ENCODE results near the gene NFYC. TPM values are rescaled to one million over a fixed set of nuclear protein-coding genes. Genes with fewer than 3 reads are reported as not detected.

NFYC gene
- total RNA-seq, 1 experiment from 2014 or later: 25.4 TPM

DNA sequence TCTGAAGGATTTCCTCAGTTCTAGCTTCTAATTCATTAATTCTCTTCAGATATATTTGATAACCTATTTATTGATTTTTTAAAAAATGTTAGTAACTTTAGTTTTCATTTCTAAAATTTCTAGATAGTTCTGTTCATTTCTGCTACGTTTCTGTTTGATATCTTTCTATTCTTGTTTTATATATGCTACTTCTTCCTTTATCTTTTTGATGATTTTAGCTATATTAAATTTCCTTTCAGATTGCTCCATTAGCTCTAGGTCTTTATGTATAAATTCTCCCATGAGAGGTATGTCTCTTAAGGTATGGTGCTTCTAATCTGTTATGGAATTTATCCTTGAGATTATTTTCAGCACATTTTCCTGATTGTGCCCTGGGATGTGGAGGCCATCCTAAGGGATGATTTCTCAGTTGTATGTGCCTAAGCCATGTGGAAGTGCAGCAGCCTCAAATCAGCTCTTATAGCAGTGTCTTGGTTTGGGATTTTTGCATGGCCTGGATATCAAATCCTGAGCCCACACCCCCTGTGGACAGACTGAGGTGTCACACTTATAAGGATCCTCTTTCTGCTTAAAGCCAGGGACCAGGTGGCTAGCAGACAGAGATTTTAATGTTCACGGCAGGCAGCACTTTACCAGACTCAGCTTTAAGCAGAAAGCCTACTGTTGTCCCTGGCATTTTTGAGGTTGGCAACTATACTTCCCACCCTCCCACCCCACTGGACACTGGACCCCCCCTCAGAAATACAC, 85.9 kb downstream of the NFYC start:
- no peak for DNase-seq (ENCODE audit: extremely low read depth, low read depth)

DNA sequence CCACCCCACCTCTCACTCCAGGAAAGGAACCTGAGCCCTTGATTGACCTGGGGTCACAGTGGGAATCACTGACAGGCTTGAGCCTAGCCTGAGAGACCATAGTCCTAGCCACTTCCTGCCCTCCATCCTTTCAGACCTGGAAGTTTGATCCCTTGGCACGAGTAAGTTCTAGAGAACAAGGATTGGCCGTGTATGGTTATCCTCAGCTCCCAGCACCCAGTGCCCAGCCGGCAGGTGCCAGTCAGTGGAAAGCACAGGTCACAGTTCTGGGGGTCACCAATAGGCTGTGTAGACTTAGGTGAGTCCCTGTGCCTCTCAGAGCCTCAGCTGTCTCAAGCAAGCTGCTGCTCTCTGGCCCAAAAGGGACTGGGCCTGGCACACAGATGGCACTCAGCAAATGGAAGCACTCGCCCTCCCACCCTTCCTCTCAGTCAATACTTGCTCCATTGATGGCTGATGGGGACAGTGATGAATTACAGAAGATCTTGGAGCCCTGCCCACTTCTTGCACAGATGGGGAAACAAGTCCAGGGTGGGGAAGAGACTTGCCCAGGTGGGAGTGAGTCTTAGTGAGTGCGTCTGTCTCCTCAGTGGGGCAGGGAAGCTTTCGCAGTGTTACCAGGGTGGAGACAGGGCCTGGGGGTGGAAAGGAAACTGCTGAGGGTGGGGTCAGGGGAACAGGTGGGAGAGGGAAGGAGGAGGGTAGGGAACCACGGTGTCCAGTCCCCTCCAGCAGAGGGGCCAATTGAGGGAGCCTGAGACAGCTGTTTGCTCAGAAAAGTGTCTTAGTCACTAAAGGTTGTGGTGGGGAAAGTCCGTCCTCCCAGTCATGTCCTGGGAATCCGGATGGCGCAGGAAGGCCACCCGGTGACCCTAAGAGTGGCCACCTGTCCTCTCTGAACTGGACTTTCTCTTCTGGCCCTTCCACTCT, 89.4 kb downstream of the NFYC start:
- DNase-seq (ENCODE audit: extremely low read depth, low read depth): no peak

DNA sequence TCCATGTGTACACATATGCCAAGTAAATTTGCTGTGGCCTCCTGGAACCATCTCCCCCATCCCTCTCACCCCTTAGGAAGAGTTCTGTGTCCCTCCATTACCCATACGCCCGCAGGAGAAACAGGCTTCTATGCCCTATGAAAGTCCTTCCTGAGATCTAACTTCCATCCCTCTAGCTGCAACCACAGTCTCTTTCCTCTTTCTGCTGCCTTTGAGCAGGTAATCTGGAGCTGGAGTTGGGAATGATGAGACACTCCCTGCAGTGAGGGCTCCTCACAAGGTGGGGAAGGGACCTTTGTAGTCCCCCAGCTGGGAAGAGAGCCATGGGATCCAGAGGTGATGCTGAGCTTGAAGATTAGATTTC, 90.1 kb downstream of the NFYC start:
- DNase-seq (ENCODE audit: extremely low read depth, low read depth): no peak

DNA sequence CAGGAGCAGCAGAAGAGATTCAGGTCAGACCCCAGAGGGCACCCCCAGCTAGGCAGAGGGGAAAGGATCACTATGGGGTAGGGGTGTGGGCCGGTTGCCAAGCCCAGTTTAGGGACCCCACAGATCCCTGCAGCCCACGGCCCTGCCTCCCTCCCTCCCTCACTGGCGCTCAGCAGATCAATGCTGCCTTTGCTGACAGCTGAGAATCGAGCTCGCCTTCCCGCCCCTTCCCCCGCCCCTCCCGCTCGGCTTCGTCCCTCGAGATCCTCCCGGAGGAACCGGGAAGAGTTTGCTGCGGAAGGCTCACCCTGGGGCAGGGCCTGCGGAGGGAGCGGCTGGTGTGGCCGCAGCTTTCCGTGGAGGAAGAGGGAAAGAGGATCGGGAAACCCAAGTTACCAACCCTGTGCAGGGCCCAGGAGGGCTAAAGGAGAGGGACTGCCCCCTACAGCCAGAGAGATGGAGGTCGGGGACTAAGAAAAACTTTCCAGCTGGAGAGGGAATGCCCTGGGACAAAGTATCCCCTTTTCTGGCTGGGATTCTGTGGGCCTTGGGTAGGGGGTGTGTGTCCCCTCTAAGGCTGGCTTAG, 91.0 kb downstream of the NFYC start:
- no peak for DNase-seq (ENCODE audit: extremely low read depth, low read depth)

DNA sequence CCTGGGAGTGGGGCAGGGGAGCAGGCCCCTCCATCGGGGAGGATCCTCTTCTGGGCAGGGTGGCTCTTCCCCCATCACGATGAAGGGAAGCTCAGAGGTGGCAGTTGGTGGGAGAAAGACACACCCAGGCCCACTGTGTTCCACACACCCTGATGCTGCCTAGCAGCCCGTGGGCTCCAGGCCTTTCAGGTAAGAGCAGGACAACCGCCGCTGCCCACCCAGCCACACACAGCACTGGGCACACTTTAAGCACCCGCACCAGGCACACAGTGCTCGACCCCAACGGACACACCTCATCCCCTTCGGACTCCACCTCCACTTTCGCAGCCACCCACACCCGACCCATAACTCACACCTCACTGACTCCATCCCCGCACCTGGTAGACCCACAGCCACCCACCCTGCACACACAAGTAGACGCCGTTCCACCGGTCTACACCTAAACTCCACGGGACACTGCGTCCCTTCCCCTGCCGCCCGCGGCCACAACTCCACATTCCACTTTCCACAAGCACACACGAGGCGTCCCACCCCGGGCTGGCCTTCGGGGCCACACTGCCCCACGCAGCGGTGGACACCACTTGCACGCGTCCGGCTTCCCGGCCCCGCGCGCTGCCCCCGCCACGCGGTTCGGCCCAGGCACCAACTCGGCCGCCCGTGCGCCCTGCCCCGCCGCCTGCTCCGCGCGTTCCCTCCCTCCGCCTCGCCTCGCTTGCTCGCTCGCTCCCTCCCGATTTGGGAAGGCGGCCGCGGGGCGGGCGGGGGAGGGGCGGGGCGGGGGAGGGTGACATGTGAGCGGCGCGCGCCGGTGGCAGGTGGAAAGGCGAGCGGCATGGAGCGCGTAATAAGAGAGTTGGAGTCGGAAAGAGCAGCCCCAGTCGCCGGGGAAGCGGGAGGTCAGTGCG, 91.7 kb downstream of the NFYC start, which contains the start of gene KCNQ4:
Gene KCNQ4, plus strand, starts transcription at position 787 of the 905 bp plus-strand sequence. CDS start 307 bp downstream, outside the sequence.
- DNase-seq (ENCODE audit: extremely low read depth, low read depth): no peak

DNA sequence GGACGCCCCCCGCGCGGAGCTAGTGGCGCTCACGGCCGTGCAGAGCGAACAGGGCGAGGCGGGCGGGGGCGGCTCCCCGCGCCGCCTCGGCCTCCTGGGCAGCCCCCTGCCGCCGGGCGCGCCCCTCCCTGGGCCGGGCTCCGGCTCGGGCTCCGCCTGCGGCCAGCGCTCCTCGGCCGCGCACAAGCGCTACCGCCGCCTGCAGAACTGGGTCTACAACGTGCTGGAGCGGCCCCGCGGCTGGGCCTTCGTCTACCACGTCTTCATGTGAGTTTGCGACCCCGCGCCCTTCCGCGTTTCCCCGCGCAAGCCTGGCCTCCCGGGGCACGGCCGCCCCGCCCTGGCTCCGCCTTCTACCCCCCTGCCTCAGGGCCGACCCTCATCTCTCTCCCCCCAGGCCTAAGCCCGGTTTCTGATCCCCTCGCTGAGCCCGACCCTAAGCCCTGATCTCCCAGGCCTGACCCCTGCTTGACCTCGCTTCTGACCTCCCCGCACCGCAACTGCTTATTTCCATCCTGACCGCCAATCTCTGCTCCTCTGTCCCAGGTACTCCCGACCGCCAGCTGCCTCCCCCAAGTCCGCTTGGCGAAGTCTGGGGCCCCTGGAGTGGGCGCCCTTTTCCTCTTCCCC, 92.8 kb downstream of the NFYC start:
- DNase-seq (ENCODE audit: extremely low read depth, low read depth): no peak

DNA sequence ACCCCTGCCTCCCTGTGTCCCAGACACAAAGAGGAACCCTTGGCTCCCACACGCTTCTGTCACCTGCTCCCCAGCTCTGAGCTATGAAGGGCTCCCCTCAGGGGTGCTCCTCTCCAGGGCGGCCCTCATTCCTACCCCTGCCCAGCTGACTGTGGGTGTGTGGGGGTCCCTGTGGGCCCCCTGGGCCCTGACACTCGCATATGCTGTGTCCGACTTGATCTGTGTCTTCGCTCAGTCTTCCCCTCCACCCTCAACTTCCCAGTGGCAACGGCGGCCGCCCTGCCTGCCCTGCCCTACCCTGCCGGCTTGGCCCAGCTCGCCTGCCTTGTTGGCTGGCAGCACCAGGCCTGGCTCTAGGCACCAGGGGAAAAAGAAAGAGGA, 93.3 kb downstream of the NFYC start:
- DNase-seq (ENCODE audit: extremely low read depth, low read depth): no peak

DNA sequence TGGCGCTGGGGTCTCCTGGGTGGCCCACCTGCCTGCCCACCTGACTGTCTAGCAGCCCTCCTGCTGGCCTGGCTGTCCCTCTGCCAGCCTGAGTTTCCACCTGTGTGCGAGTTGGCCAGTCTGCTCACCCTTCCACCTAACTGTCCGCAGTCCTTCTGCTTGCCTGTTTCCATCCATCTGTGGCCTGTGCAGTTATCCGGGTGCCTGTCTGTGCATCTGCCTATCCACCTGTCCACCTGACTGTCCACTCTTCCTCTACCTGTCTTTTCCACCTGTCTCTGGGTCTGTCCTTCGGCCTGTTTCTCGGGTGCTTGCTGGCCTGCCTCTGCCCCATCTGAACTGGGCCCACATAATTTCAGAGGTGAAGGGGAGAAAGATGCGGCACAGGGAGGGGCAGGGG, 93.9 kb downstream of the NFYC start:
- no peak for DNase-seq (ENCODE audit: extremely low read depth, low read depth)

DNA sequence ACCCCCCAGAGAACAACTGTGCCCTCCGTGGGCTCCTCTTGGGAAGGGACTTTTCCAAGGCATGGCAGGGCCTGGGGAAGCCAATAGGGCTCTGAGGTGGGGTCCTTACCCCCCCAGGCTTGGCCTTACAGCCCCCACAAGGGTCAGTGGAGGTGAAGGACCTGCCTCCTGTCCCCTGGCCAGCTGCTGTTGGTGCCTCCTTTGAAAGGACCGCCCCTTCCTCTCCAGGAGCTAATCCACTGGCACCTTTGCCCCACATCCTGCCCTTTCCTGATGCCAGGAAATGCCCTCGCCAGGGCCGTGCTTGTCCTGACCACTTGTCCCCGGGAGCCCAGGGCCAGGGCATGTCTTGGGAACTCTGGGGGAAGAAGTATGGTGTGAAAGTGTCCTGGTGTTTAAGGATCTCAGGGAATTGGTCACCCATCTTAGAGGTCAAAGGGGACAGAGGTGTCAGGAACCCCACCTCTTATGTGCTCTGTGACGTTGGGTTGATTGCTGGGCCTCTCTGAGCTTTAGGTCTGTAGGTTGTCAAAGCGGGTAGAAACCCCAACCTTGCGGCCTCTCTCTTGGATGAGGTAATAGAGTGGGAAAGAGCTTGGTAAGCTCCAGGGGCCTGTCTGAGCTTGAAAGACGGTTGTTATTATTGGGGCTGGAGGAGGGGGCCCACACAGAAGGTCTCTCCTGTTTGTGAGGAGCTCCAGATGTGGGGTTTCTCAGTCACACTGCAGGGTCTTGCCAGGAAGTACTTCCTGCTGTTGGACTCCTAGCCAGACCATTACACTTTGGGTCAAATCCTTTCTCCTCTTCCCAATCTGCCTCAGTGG, 94.9 kb downstream of the NFYC start:
- no peak for DNase-seq (ENCODE audit: extremely low read depth, low read depth)

DNA sequence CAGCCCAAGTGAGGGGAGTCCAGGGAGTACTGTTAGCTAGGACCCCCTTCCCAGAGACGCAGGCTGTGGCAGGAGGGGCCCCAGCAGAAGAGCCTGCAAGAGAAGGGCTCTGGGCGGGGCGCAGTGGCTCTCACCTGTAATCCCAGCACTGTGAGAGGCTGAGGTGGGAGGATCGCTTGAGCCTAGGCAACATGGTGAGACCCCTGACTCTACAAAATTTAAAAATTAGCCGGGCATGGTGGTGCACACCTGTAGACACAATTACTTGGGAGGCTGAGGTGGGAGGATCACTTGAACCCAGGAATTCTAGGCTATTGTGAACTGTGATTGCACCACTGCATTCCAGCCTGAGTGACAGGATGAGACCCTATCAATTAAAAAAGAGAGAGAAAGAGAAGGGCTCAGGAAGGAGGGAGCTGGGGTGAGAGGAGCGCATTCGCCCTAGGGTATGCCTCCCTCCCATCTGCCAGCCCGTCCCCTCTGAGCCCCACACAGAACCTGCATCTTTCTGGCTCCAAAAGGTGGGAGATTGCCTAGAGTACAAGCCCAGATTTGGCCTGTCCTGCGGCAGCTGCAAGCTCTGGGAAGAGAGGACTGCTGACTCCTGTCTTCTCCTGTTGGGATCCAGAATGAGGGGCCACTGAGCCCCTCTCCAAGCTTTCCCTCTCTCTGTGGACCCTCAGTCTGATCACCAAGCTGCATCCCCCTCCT, 95.6 kb downstream of the NFYC start:
- DNase-seq (ENCODE audit: extremely low read depth, low read depth): no peak

DNA sequence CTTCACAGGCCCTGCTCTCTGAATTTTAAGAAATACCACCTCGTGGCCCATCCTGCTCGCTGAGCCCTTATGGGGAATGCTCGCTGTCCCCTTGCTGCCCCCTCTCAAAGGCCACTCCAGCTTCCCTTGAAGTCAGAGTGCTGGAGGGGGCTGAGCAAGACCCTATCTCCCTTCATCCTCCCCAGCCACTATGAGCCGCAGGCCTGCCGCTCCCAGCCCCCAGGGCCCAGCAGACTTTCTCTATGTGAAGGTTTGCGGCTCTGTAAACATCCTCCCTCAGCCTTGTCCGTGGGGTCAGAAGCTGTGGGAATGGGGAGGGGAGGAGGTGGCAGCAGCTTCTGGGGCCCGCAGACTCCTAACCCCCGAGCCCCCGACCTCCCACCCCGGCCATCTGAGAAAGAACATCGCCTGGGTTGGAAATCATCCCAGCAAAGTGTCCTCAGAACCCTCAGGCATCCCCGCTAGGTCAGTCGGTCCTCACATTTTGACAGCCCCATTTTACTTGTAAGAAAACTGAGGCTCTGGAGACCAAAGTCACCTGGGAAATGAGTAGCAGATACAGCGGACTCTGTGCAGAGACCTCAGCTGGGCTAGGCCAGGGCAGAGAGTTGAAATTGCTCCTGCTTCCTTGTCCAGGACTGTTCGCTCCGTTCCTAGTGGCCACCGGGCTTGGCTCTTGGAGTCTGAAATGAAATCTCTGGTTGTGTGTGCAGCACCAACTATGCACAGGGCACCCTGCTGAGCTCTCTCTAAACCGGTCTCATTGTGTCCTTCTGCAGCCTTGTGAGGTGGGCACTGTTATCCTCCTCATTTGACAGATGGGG, 96.4 kb downstream of the NFYC start:
- DNase-seq (ENCODE audit: extremely low read depth, low read depth): no peak

DNA sequence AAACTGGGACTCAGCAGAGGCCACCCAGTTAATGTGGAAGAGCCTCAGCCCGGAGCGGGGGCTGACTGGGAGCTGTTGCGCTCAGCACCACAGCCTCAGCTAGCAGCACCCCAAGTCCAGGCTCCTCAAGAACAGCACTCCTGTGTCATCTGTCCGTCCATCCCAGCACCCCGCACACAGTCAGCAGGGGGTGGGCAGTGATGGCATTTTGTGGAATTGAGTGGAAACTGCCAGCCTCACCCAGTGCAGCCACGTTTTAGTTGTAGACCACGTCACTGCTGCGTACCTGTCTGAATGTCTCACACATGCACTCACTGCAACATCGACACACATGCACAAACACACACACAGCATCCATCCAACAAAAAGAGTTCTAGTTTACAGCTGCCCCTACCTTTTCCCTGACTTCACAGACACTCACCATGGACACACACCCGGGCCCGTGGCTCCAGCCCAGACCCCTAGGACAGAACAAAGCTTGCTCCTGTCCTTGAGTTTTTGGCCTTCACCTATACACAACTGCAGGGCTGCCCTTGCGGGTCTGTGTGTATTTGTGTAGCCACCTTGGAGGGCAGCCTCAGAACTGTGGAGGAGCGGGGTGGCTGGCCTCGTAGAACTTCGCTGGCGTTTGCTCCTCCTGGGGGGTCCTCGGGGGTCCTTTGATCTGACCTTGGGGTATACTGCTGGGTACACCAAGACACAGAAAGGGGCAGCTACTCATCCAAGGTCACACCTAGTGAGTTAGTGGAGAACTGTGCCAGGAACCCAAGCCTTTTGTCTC, 97.2 kb downstream of the NFYC start:
- no peak for DNase-seq (ENCODE audit: extremely low read depth, low read depth)

DNA sequence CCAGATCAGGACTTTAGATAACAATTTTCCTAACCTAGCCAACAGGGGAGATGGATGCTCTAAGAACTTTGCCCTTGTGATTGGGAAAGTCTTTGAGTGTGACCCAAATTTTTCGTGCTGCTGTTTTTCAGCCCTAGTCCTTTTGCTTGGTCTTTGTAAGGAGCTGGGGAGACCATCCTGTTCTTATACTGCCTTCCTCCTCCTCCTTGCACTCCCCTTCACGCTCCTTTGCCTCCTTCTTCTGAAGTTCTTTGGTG, 97.8 kb downstream of the NFYC start:
- DNase-seq (ENCODE audit: extremely low read depth, low read depth): no peak

DNA sequence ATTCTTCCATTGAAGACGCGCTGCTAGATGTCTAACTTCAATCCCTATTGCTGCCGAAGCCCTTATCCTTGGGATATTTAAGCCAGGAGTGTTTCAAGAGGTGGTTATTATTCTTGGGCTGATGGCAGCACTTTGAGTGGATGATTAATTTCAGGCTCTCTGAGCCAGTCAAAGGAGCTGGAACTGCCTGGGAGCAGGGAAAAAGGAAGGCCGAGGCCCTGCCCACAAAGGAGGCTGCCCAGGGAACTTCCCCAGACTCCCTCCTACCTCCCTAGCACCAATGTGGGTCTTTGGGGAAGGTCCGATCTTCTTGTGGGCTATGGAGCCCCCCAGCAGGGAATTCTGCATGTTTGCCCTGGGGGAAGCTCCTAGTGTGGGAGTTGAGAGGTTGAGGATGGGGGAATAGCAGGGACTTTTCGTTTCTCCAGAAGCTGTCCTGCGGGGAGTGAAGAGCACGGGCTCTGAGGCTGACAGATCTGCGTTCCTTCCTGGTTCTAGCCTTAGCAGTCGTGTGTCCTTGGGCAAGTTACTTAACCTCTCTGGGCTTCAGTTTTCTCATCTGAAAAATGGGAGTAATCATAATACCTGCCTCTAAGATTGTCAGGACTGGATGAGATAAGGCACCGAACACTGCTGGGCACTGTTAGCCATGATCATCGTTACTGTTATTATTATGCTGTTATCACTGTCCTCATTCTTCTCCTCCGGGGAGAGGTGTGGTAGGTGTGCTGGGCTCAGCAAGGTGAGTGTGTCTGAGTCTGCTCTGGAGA, 98.3 kb downstream of the NFYC start:
- no peak for DNase-seq (ENCODE audit: extremely low read depth, low read depth)

DNA sequence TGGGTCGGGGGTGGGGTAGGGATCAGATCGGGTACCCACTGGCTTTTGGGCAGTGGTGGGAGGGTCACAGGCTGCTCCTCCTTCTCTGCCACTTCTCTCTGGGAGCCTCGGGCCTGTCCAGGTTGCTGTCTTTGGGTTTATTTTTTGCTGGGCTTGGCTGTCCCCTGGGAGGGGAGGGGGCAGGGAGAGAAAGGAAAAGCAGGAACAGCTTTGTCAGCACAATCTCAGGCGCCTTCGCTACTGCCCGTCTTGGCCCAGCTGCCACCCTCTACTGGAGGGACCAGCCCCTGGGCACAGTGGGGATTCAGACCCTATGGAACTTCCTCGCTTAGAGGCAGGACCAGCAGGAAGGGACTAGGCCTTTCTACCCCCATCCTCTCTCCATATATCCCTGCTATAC, 100.5 kb downstream of the NFYC start:
- no peak for DNase-seq (ENCODE audit: extremely low read depth, low read depth)

DNA sequence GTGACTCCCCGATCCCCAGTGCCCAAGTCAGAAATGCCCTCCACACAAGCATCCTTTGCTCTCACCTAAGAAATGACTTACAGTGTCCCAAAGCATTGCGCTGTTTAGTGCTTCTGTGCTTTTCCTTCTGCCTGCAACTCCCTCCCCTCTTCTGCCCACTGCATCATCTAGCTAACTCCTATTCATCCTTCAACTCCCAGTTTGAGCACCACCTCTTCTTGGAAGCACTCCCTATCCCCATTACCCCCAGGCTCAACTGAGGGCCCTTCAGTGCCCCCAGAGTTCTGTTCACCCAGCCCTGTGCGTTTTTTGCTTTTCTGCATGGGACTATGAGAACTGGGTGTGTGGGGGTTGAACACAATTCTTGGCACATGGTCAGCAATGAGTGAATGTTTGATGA, 102.1 kb downstream of the NFYC start:
- no peak for DNase-seq (ENCODE audit: extremely low read depth, low read depth)

Measured in NCI-H460 (cell line).